GM19438 (cell line): Measurements from ENCODE around the gene ZNF654.
"Not testable (repeated sequence)": the region's sequence is repeated elsewhere in the genome, so short reads cannot be mapped to it uniquely, and the experiment has no call there.

Experiments
- ATAC-seq: cut with Tn5 transposase; IDR thresholded peaks from one replicate; pipeline ENCODE4 v1.9.1; 2021; ENCODE audit warnings: low read depth; ENCODE audit not compliant: unreplicated experiment

The ZNF654 gene

GRCh38 chr3:88133711-88134263 lies 74.7 kb downstream of the ZNF654 start:
- no peak for ATAC-seq

GRCh38 chr3:88137836-88138235 lies 78.8 kb downstream of the ZNF654 start:
- no peak for ATAC-seq

GRCh38 chr3:88141458-88142083 lies 82.5 kb downstream of the ZNF654 start:
- ATAC-seq, result no peak

GRCh38 chr3:88142094-88142624 lies 83.1 kb downstream of the ZNF654 start:
- no peak for ATAC-seq

GRCh38 chr3:88147261-88147660 lies 88.2 kb downstream of the ZNF654 start:
- no peak for ATAC-seq

- ATAC-seq, result no peak
These were observed 89.6 kb downstream of the ZNF654 start for GRCh38 chr3:88148651-88149050.

GRCh38 chr3:88149101-88149508 lies 90.0 kb downstream of the ZNF654 start:
- peak; percentile 6 for ATAC-seq

GRCh38 chr3:88149509-88150362 lies 90.7 kb downstream of the ZNF654 start, which contains the start of gene C3orf38:
TSS of gene C3orf38 (plus strand) at chr3:88149959. CDS start at chr3:88150053, 94 bp downstream.
- peak; percentile 80 for ATAC-seq

- ATAC-seq, result peak; percentile 14
These were observed 91.3 kb downstream of the ZNF654 start for GRCh38 chr3:88150371-88150770.

GRCh38 chr3:88150806-88151205 lies 91.8 kb downstream of the ZNF654 start:
- no peak for ATAC-seq

- ATAC-seq, result no peak
These were observed 92.3 kb downstream of the ZNF654 start for GRCh38 chr3:88151358-88151757.

- no peak for ATAC-seq
These were observed 93.8 kb downstream of the ZNF654 start for GRCh38 chr3:88152841-88153240.

- ATAC-seq, result no peak
These were observed 107.4 kb downstream of the ZNF654 start for GRCh38 chr3:88166419-88166971.

GRCh38 chr3:88167173-88167572 lies 108.1 kb downstream of the ZNF654 start:
- no peak for ATAC-seq

- no peak for ATAC-seq
These were observed 108.6 kb downstream of the ZNF654 start for GRCh38 chr3:88167704-88168103.

GRCh38 chr3:88168171-88168570 lies 109.1 kb downstream of the ZNF654 start:
- ATAC-seq, result no peak

GRCh38 chr3:88180398-88180999 lies 121.4 kb downstream of the ZNF654 start:
- ATAC-seq, result peak; percentile 66

- ATAC-seq, result not testable (repeated sequence)
These were observed 123.3 kb downstream of the ZNF654 start for GRCh38 chr3:88182165-88182918.

- no peak for ATAC-seq
These were observed 129.4 kb downstream of the ZNF654 start for GRCh38 chr3:88188436-88188835.

GRCh38 chr3:88189361-88189810 lies 130.3 kb downstream of the ZNF654 start:
- ATAC-seq, result peak; percentile 78
